GM19238 (cell line): ENCODE results near the gene LEP.
"Not testable (repeated sequence)": the region's sequence is repeated elsewhere in the genome, so short reads cannot be mapped to it uniquely, and the experiment has no call there.

Experiments
- DNase-seq: peaks from one replicate; pipeline ENCODE4 v3.0.0; 2011; ENCODE audit warnings: low spot score; ENCODE audit not compliant: insufficient read length

The LEP gene

GRCh38 chr7:128210590-128211570 is 30.2 kb upstream of the LEP start:
- DNase-seq = no peak

DNA sequence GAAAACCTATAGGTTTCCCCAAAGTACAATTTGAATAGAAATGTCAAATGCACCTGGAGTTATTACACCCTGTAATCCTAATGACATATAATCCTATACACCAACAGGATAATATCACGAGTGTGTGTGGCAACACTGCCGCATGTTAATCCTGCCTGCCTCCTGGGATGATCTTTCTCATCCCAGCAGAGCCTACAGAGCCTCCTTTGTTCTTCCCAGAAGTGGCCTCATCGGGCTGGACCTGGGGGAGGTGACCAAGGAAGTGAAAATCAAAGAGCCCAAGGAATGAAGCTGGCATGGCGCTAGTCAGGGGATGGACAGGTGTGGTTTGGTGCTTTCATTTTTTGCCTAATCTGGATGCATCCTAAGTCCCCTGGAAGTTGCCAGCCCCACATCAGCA is 29.5 kb upstream of the LEP start:
- DNase-seq = no peak

DNA sequence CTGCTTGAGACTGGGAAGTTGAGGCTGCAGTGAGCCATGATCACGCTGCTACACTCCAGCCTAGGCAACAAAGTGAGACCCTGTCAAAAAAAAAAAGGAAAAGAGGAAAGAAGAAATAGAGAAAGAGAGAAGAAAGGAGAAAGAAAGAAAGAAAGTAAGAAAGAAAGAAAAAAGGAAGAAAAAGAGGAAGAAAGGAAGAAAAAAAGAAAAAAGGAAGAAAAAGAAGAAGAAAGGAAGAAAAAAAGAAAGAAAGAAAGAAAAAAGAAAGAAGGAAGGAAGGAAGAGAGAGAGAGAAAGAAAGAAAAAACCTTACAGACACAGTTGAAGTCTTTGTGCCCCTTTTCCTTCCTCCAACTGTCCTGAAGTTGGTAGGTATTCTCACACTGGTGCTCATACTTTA is 26.6 kb upstream of the LEP start:
- no peak for DNase-seq

DNA sequence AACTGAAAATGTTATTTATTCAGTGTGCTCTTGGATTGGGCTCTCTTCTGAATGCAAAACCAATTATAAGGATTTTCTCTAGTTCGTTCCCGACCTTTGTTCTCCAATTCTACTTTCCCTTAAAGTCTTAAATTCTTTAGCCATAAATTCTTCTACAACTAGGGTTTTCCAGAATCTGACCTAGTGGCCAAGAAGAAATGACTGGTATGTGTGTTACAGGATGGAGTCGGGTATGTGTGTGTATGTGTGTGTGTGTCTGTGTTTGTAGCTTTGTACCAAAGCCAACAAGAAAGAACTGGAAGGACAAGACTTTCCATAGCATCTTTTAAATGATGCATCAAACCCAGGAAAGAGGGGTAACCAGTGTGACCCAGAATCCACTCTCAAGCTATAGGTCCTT is 25.8 kb upstream of the LEP start:
- DNase-seq = no peak

DNA sequence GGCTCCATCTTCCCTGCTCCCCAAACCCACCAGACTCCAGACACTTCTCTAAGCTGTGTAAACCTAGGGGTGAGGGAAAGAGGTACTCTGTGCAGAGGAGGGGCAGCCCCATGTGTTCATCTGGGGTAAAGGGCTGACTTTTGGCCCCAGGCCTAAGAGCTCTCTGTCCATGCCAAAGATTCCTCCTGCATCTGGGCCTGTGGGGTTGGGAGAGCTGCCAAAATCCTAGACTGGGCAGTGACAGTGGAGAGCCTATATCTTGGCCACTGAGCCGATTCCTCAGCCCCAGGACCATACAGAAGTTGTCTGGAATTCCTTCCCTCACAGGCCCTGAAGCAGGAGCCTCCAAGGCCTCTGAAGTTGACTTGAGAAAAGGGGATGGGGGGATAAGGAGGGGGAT is 25.3 kb upstream of the LEP start:
- no peak for DNase-seq

GRCh38 chr7:128217030-128217805 is 23.9 kb upstream of the LEP start:
- no peak for DNase-seq

GRCh38 chr7:128217967-128218652 is 23.0 kb upstream of the LEP start:
- DNase-seq = no peak

DNA sequence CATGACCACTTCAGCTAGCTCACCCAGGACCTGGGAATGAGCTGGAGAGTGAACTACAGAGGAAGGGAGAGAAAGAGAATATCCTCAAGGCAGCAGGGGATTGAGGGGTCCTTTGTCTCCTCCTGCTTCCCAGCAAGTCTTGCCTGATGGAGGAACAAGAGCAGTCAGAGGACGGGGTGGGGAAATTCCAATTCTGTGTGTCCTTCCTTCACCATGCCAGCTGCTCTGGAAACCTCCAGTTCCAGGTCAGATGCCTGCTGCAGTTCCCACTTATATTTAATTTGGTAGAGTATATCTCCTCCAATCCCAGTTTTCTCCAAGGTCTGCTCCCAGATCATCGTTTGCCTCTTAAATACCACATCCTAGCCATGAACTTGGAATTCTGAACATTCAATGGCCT is 21.4 kb upstream of the LEP start:
- no peak for DNase-seq

DNA sequence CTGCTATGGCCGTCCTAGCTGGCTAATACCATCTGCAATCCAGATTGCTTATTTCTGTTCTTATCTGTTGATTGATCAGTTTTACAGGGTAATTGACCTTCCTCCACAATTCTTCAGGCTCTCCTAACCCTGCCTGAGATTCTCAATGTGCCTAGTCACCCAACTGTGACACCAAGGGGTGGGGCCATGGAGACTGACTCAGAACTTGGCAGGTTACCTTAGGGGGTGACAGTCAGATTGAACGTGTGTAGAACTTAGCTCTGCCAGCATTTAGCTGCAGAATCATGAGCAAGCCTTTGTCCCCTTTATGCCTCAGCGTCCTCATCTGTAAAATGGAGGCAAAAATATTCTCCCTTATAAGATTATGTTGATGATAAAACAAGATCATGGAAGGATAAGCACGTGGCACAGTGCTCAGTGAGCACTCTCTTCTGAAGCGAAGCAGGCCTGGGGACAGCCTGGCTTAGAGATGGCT is 19.1 kb upstream of the LEP start:
- no peak for DNase-seq

GRCh38 chr7:128226132-128226980 is 14.7 kb upstream of the LEP start:
- no peak for DNase-seq

GRCh38 chr7:128227271-128227670 is 13.8 kb upstream of the LEP start:
- no peak for DNase-seq

GRCh38 chr7:128231021-128231420 is 10.1 kb upstream of the LEP start:
- DNase-seq = no peak

DNA sequence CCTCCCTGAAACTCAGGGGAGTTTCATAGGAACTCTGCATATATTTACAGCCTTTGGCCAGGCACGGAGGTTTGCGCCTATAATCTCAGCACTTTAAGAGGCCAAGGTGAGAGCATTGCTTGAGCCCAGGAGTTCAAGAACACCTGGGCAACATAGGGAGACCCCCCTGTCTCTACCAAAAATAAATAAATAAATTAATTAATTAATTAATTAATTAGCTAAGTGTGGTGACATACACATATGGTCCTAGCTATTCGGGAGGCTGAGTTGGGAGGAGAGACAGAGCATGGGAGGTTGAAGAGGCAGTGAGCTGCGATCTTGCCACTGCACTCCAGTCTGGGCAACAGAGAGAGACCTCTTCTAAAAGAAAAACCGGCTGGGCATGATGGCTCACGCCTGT is 9.4 kb upstream of the LEP start:
- no peak for DNase-seq

DNA sequence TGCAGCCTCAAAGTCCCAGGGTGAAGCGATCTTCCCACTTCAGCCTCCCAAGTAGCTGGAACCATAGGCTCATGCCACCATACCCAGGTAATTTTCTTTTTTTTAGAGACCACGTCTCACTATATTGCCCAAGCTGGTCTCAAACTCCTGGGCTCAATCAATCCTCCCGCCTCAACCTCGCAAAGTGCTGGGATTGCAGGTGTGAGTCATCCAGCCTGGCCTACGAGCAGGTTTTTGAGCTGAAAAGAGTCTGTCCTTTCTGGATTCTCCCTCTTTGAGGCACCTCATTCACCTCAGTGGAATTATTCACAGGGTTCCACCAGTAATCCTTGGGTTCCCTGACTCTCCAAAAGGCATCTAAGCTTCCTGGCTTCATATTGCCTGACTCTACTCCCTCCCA is 7.6 kb upstream of the LEP start:
- DNase-seq = no peak

- no peak for DNase-seq
Observed at GRCh38 chr7:128234476-128235026, 6.5 kb upstream of the LEP start.

- no peak for DNase-seq
Observed at GRCh38 chr7:128235471-128235870, 5.6 kb upstream of the LEP start.

GRCh38 chr7:128236924-128237586 is 4.0 kb upstream of the LEP start:
- no peak for DNase-seq

- DNase-seq = not testable (repeated sequence)
Observed at GRCh38 chr7:128239146-128239545, 1.9 kb upstream of the LEP start.

DNA sequence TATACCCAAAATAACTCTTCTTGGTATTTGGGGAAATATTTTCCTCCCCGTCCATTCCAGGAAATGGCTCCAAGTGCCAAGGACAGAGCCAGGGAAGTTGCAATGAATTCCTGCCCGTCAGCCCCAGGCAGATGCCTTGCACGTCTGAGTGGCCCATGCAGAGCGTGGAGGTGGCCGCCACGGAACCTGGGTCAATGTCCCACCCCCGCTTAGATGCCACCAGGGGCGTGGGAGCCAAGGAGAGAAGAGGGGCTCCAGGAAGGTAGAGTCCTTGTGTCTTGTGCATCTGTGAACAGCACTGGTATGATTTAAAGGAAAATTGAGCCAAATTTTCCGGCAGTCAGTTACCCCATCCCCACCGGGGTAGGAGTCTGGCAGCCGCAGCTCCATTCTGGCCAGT is 1.6 kb downstream of the LEP start:
- no peak for DNase-seq

GRCh38 chr7:128243273-128243672 is 2.2 kb downstream of the LEP start:
- no peak for DNase-seq
